Progenitor cell of endocrine pancreas (in vitro differentiated cells): Measurements from ENCODE around the gene TMEM272. TPM values are rescaled to one million over a fixed set of nuclear protein-coding genes. Genes with fewer than 3 reads are reported as not detected.

Experiments used
- DNase-seq: peaks from one replicate; pipeline ENCODE4 v3.0.0; 2021; ENCODE audit warnings: low spot score; ENCODE audit not compliant: unreplicated experiment
- H3K27ac Mint-ChIP-seq: 2 replicates; pipeline ENCODE4 v1.8.0; 2021; ENCODE audit warnings: mild to moderate bottlenecking, moderate library complexity, mixed read lengths
- H3K27me3 Mint-ChIP-seq: 2 replicates; pipeline ENCODE4 v1.8.0; 2021; ENCODE audit warnings: mixed read lengths
- H3K36me3 Mint-ChIP-seq: 2 replicates; pipeline ENCODE4 v1.8.0; 2022; ENCODE audit warnings: mixed read lengths; ENCODE audit not compliant: insufficient read depth
- H3K4me1 Mint-ChIP-seq: 2 replicates; pipeline ENCODE4 v1.8.0; 2021; ENCODE audit warnings: low read depth, mixed read lengths
- H3K4me3 Mint-ChIP-seq: 2 replicates; pipeline ENCODE4 v1.8.0; 2021; ENCODE audit warnings: low read depth, mild to moderate bottlenecking, moderate library complexity, mixed read lengths
- H3K9me3 Mint-ChIP-seq: 2 replicates; pipeline ENCODE4 v1.8.0; 2021; ENCODE audit warnings: low read depth, mixed read lengths
- total RNA-seq: library from RNA; stranded (reverse); gene quantifications from 2 replicates; pipeline ENCODE4 v1.2.1, GENCODE V29; 2021
- TF ChIP-seq, protein P1 (sequence below): fragments of 200-600 bp; sonication (generic); IDR thresholded peaks from one replicate; pipeline ENCODE4 v1.5.0; 2021; ENCODE audit warnings: antibody characterized with exemption, mild to moderate bottlenecking; ENCODE audit not compliant: unreplicated experiment

TMEM272 gene
- total RNA-seq, 1 donor from 2014 or later: 1.5 TPM

DNA sequence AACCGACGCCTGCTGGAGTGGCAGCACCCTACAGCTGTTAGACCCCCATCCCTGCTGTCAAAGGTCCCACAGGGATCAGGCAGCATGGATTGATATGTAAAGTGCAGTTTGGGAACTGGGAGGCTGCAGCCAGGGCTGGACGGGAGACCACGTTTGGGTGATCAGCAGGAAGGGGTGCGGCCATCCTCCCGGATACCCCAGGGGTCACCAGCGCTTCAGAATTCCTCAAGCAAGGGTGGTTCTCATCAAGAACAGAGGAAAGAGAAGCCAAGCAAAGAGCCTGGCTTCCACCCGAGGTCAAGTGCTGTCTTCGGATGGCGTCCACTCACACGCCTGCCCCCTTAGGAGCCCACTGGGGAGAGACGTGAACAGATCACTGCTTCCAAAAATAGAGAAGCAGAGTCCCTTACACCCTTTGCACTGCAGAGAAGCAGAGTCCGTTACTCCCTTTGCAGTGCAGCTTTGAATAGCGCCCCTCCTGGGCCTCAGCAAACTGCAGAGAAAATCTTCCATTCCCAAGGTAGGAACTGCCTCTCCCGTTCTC lies 76.5 kb downstream of the TMEM272 start:
- Mint-ChIP-seq H3K4me3 (no peak overlapping the region), H3K9me3 (no peaks in the 10 kb centered on the region), H3K4me1 (peaks cover 12% of the 10 kb centered on the region), H3K36me3 (peaks cover 9% of the 10 kb centered on the region), H3K27ac (no peak overlapping the region), H3K27me3 (no peaks in the 10 kb centered on the region)
- TF ChIP-seq, protein P1, sequence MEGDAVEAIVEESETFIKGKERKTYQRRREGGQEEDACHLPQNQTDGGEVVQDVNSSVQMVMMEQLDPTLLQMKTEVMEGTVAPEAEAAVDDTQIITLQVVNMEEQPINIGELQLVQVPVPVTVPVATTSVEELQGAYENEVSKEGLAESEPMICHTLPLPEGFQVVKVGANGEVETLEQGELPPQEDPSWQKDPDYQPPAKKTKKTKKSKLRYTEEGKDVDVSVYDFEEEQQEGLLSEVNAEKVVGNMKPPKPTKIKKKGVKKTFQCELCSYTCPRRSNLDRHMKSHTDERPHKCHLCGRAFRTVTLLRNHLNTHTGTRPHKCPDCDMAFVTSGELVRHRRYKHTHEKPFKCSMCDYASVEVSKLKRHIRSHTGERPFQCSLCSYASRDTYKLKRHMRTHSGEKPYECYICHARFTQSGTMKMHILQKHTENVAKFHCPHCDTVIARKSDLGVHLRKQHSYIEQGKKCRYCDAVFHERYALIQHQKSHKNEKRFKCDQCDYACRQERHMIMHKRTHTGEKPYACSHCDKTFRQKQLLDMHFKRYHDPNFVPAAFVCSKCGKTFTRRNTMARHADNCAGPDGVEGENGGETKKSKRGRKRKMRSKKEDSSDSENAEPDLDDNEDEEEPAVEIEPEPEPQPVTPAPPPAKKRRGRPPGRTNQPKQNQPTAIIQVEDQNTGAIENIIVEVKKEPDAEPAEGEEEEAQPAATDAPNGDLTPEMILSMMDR: peak; percentile 39
- DNase-seq: no peak

DNA sequence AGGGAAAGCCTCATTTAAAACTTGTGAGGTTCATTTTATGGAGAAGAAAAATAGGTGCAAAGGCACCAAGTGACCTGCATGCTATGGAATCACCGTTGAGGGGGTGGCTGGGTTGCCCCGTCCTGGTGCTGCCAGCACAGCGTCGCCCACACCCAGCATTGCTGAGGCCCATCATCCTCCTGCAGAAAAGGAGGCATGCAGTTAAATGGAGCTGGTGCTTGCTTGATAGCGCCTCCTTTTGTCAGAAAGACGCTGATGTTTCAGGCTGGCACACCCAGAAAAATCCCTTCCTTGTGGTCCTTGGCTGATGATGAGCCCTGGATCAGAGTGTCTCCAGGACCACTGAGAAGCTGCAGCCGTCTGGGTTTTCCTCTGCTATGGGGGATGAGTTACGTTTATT lies 77.9 kb downstream of the TMEM272 start:
- no peak overlapping the region for H3K27ac Mint-ChIP-seq
- peaks cover 12% of the 10 kb centered on the region for H3K4me1 Mint-ChIP-seq
- H3K27me3 Mint-ChIP-seq: no peaks in the 10 kb centered on the region
- no peak overlapping the region for H3K4me3 Mint-ChIP-seq
- peaks cover 9% of the 10 kb centered on the region for H3K36me3 Mint-ChIP-seq
- TF ChIP-seq, protein P1: no peak
- no peaks in the 10 kb centered on the region for H3K9me3 Mint-ChIP-seq
- no peak for DNase-seq

DNA sequence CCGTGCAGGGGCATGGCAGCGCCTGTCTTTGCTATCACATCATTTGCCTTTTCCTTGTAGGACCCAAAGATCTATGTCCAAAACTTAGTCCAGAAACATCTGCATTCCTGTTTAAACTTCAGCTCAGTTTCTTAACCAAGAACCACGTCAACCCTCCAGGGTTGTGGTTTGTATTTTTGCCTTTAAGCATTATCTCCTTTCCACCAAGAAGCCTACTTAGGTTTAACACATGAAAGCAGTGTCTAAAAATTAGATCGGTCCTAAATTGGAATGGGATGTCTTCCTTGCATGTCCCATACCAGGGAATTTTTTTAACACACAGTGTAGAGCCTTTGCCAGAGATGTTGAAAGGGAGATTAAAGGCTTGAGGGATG lies 79.8 kb downstream of the TMEM272 start:
- Mint-ChIP-seq H3K27ac (no peak overlapping the region), H3K27me3 (no peaks in the 10 kb centered on the region), H3K4me3 (no peak overlapping the region), H3K4me1 (peaks cover 4% of the 10 kb centered on the region), H3K9me3 (no peaks in the 10 kb centered on the region), H3K36me3 (peaks cover 10% of the 10 kb centered on the region)
- no peak for DNase-seq
- TF ChIP-seq, protein P1: no peak

- no peaks in the 10 kb centered on the region for H3K9me3 Mint-ChIP-seq
- peaks cover 4% of the 10 kb centered on the region for H3K4me1 Mint-ChIP-seq
- H3K27ac Mint-ChIP-seq: peak overlapping the region; percentile 20
- no peak overlapping the region for H3K4me3 Mint-ChIP-seq
- TF ChIP-seq, protein P1: no peak
- no peaks in the 10 kb centered on the region for H3K27me3 Mint-ChIP-seq
- no peak for DNase-seq
- H3K36me3 Mint-ChIP-seq: peaks cover 10% of the 10 kb centered on the region
Observed at GRCh38 chr13:51764184-51765141, 80.5 kb downstream of the TMEM272 start.

DNA sequence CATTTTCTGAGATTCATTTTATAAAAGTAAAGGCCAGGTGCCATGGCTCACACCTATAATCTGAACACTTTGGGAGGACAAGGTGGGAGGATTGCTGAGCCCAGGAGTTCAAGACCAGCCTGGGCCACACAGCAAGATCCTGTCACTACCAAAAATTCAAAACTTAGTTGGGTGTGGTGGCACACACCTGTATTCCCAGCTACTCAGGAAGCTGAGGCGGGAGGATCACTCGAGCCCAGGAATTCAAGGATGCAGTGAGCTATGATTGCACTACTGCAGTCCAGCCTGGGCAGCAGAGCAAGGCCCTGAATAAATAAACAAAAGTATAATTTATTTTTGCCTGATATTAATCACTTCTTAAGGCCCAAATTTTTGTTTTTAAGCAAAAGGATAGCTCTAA lies 81.5 kb downstream of the TMEM272 start:
- H3K4me1 Mint-ChIP-seq: peaks cover 4% of the 10 kb centered on the region
- H3K36me3 Mint-ChIP-seq: peaks cover 10% of the 10 kb centered on the region
- DNase-seq: no peak
- H3K9me3 Mint-ChIP-seq: no peaks in the 10 kb centered on the region
- TF ChIP-seq, protein P1: no peak
- no peaks in the 10 kb centered on the region for H3K27me3 Mint-ChIP-seq
- no peak overlapping the region for H3K27ac Mint-ChIP-seq
- no peak overlapping the region for H3K4me3 Mint-ChIP-seq

Other genes with a start within 250 kb of the TMEM272 start
- 16.2 and 19.6 TPM in 2 replicates for gene DHRS12, start 41.0 kb downstream of the TMEM272 start, total RNA-seq
- gene CCDC70, start 16.8 kb upstream of the TMEM272 start, total RNA-seq: not detected in 2 replicates
- gene ATP7B, start 166.3 kb upstream of the TMEM272 start, total RNA-seq: 59.4 and 63.2 TPM in 2 replicates
- gene ALG11, start 167.2 kb upstream of the TMEM272 start, total RNA-seq: 39.4 and 45.1 TPM in 2 replicates
- 22.6 and 23.5 TPM in 2 replicates for gene UTP14C, start 179.5 kb upstream of the TMEM272 start, total RNA-seq